ENCODE data around the gene FNDC5. TPM values are rescaled to one million over a fixed set of nuclear protein-coding genes. Genes with fewer than 3 reads are reported as not detected.

Gene FNDC5
- total and polyA plus RNA-seq, 9 of the 15 experiments (the other 6 are each of a cell fraction or from before 2014, with no cell fraction given): 0.06 to 2.1 (median 0.22) TPM

DNA sequence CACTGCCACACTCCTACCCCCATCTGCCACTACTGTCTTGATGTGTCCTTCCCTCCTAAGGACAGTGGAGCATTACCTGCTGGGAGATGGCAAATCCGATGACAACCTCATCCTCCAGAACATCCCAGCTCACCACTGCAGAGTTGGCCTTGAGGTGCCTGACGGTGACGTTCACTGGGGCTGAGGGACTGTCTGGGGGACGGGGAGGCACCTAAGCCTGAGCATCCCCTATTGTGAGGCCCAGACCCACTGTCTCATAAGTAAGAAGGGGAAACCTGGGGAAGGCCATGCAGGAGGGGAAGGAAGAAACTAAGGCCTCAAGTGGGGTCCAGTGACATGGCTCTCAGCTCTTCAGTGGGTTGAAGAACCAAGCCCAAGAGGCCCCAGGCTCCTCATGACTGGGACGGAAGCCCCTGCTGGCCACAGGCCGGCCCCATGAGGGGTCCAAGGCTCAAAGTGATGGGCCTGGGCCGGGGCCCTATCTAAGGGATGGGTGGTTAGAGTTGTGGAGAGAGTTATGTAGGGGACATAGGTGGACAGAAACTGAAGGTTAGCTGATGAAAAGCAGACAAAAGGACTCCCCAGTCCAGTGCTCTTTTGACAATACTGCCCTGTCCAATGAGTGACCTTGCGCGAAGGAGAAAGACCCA, 1.8 kb downstream of the FNDC5 start (continued):
- no peak for TF ChIP-seq SMARCC2 (IDR thresholded peaks at IDR 0.05; ENCODE audit: low read depth)
- TF ChIP-seq CC2D1A (IDR thresholded peaks at IDR 0.05): no peak
- TF ChIP-seq DNMT1 (IDR thresholded peaks at IDR 0.05): no peak
- TF ChIP-seq NR1H2 (CRISPR knock-in tag; IDR thresholded peaks at IDR 0.05): no peak
- no peak for TF ChIP-seq DMBX1 (CRISPR knock-in tag; IDR thresholded peaks at IDR 0.05; ENCODE audit: borderline replicate concordance)
- no peak for TF ChIP-seq ZNF507 (tag; conservative IDR thresholded peaks at IDR 0.05)
- TF ChIP-seq, protein P1, sequence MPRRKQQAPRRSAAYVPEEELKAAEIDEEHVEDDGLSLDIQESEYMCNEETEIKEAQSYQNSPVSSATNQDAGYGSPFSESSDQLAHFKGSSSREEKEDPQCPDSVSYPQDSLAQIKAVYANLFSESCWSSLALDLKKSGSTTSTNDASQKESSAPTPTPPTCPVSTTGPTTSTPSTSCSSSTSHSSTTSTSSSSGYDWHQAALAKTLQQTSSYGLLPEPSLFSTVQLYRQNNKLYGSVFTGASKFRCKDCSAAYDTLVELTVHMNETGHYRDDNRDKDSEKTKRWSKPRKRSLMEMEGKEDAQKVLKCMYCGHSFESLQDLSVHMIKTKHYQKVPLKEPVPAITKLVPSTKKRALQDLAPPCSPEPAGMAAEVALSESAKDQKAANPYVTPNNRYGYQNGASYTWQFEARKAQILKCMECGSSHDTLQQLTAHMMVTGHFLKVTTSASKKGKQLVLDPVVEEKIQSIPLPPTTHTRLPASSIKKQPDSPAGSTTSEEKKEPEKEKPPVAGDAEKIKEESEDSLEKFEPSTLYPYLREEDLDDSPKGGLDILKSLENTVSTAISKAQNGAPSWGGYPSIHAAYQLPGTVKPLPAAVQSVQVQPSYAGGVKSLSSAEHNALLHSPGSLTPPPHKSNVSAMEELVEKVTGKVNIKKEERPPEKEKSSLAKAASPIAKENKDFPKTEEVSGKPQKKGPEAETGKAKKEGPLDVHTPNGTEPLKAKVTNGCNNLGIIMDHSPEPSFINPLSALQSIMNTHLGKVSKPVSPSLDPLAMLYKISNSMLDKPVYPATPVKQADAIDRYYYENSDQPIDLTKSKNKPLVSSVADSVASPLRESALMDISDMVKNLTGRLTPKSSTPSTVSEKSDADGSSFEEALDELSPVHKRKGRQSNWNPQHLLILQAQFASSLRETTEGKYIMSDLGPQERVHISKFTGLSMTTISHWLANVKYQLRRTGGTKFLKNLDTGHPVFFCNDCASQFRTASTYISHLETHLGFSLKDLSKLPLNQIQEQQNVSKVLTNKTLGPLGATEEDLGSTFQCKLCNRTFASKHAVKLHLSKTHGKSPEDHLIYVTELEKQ (CRISPR knock-in tag; IDR thresholded peaks at IDR 0.05): no peak

DNA sequence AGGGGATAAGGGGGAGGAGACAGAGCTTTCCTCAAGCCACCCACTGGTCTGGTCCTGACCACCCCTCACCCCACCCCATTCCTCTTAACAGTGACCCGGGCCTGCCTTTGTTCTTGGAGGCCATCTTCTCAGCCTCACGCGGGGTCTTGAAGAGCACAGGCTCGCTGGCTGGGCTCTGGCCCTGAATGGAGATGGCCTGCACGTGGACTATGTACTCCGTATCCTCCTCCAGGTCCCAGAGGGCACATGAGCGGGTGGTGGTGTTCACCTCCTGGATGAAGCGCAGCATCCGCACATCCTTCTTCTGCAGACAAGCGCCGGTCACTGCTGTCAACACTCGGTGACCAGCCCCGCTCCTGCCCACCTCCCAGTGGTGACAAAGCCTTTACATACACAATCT, 2.6 kb downstream of the FNDC5 start:
- DNase-seq (ENCODE audit: extremely low read depth in 1 of 4, low spot score in 3 of 4): no peak
- intact Hi-C loops (cut with micrococcal nuclease): no loop called here
- no peaks in the 10 kb centered on the region for H3K9me3 ChIP-seq (replicated peaks; ENCODE audit: control insufficient read depth, insufficient read depth, low read depth, low read length)
- BruUV-seq (replicated peaks): no TSS peak
- FAIRE-seq: no peak
- ChIA-PET POLR2A (interaction anchor here (0.6 to 1.3 kb wide), 2 partner anchors 41 to 523 kb away, joined by 3 to 4 read pairs; no protein-coding TSS in a partner anchor), CTCF (ENCODE audit: low intra/inter-chr PET ratio) (no interaction called here)
- H3K9me1 ChIP-seq (ENCODE audit: control insufficient read depth, insufficient read depth, low read length): no peaks in the 10 kb centered on the region
- peak overlapping the region in 1 of 2 experiments; percentile 54; a peak in 2 of 4 replicates for H3K9ac ChIP-seq (ENCODE audit: insufficient read depth in 1 of 2, low read depth in 2 of 2, low read length in 2 of 2)
- ATAC-seq: no peak
- H3K79me2 ChIP-seq (ENCODE audit: control insufficient read depth, insufficient read depth, low read length): no peaks in the 10 kb centered on the region
- peaks cover 2% of the 10 kb centered on the region; the same call in 2 of the 3 replicates for H3K36me3 ChIP-seq (ENCODE audit: control insufficient read depth, insufficient read depth, low read length)
- TF ChIP-seq POLR3G (IDR thresholded peaks at IDR 0.05; ENCODE audit: extremely low read depth, insufficient read length, insufficient replicate concordance) (no peak), SMAD3 (CRISPR knock-in tag; conservative IDR thresholded peaks at IDR 0.05) (no peak), ZNF24 (IDR thresholded peaks at IDR 0.05) (no peak), SNRNP70 (optimal IDR thresholded peaks at IDR 0.05; ENCODE audit: low read depth, low read length) (no peak), CEBPG (CRISPR knock-in tag; IDR thresholded peaks at IDR 0.05) (no peak), CEBPG (tag; conservative IDR thresholded peaks at IDR 0.05 in 1 of 2, IDR thresholded peaks at IDR 0.05 in 1 of 2) (no peak), FOXJ2 (tag; IDR thresholded peaks at IDR 0.05) (no peak), ZNF133 (CRISPR knock-in tag; IDR thresholded peaks at IDR 0.05) (no peak), ZNF778 (CRISPR knock-in tag; IDR thresholded peaks at IDR 0.05) (no peak)
- TF ChIP-seq, protein P2, sequence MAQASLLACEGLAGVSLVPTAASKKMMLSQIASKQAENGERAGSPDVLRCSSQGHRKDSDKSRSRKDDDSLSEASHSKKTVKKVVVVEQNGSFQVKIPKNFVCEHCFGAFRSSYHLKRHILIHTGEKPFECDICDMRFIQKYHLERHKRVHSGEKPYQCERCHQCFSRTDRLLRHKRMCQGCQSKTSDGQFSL (CRISPR knock-in tag; IDR thresholded peaks at IDR 0.05): no peak
- TF ChIP-seq, protein P2 (tag; IDR thresholded peaks at IDR 0.05): no peak
- no peak overlapping the region for H3K4me3 ChIP-seq
- no peak overlapping the region for H3K27ac ChIP-seq (ENCODE audit: extremely low read depth, low read depth, low read length)
- H2AFZ ChIP-seq (ENCODE audit: low read depth, low read length): no peak overlapping the region
- 72% methylated on average over 13 of the region's 13 CpGs for WGBS (ENCODE audit: insufficient coverage, low coverage, missing lambda C conversion rate)
- peaks cover 5 to 18% of the 10 kb centered on the region in 2 experiments; a peak in 3 of 5 replicates for H3K4me1 ChIP-seq (replicated peaks in 1 of 2; ENCODE audit: control insufficient read depth in 2 of 2, insufficient read depth in 2 of 2, low read length in 2 of 2)
- peaks cover 9% of the 10 kb centered on the region for H4K20me1 ChIP-seq (replicated peaks; ENCODE audit: control insufficient read depth, insufficient read depth, low read length)
- peaks cover 4 to 20% of the 10 kb centered on the region in 2 experiments; a peak in 3 of 5 replicates for H3K27me3 ChIP-seq (ENCODE audit: control insufficient read depth in 2 of 2, insufficient read depth in 2 of 2, low read length in 2 of 2)
- H3K4me2 ChIP-seq (ENCODE audit: insufficient read depth, low read length): no peak overlapping the region
- in situ Hi-C loops (cut with MboI): no loop called here

Measured in K562 (cell line).